MM.1S (cell line): ENCODE data around the gene FOXN1.

Experiments
- DNase-seq: peaks from one replicate; pipeline ENCODE4 v3.0.0-alpha.2; 2015
- H2AFZ ChIP-seq: fragments of 300-600 bp; sonication (generic); 2 replicates; pipeline ENCODE4 v1.6.0; 2016; ENCODE audit warnings: antibody characterized with exemption, low read length
- H3F3A ChIP-seq: fragments of 300-600 bp; sonication (generic); 2 replicates; pipeline ENCODE4 v1.6.1; 2016; ENCODE audit warnings: mild to moderate bottlenecking, antibody characterized with exemption, low read length, moderate library complexity, mixed read lengths; ENCODE audit not compliant: insufficient read depth
- H3K27ac ChIP-seq: fragments of 300-600 bp; sonication (generic); 2 replicates; pipeline ENCODE4 v1.5.1; 2016; ENCODE audit warnings: mild to moderate bottlenecking, low read length
- H3K27me3 ChIP-seq: fragments of 300-600 bp; sonication (generic); replicated peaks from 2 replicates; pipeline ENCODE4 v1.6.0; 2016; ENCODE audit warnings: low read length; ENCODE audit not compliant: insufficient read depth
- H3K36me3 ChIP-seq: fragments of 300-600 bp; sonication (generic); replicated peaks from 2 replicates; pipeline ENCODE4 v1.6.1; 2016; ENCODE audit warnings: mild to moderate bottlenecking, low read length, mixed read lengths; ENCODE audit not compliant: insufficient read depth
- H3K4me1 ChIP-seq: fragments of 300-600 bp; sonication (generic); 2 replicates; pipeline ENCODE4 v1.6.1; 2016; ENCODE audit warnings: low read length, mixed read lengths
- H3K4me2 ChIP-seq: fragments of 300-600 bp; sonication (generic); 2 replicates; pipeline ENCODE4 v1.6.0; 2016; ENCODE audit warnings: low read depth, low read length
- H3K4me3 ChIP-seq: fragments of 300-600 bp; sonication (generic); 2 replicates; pipeline ENCODE4 v1.5.1; 2016; ENCODE audit warnings: low read length, mixed read lengths
- H3K79me2 ChIP-seq: fragments of 300-600 bp; sonication (generic); 2 replicates; pipeline ENCODE4 v1.6.1; 2016; ENCODE audit warnings: mixed run types, low read length, mixed read lengths
- H3K9ac ChIP-seq: fragments of 300-600 bp; sonication (generic); 2 replicates; pipeline ENCODE4 v1.6.1; 2016; ENCODE audit warnings: low read length, mixed read lengths
- H3K9me2 ChIP-seq: fragments of 300-600 bp; sonication (generic); replicated peaks from 2 replicates; pipeline ENCODE4 v1.6.1; 2016; ENCODE audit warnings: mild to moderate bottlenecking, low read length, mixed read lengths; ENCODE audit not compliant: insufficient read depth
- H3K9me3 ChIP-seq: fragments of 300-600 bp; sonication (generic); replicated peaks from 2 replicates; pipeline ENCODE4 v1.6.1; 2016; ENCODE audit warnings: mild to moderate bottlenecking, low read length, mixed read lengths; ENCODE audit not compliant: insufficient read depth
- H4K20me1 ChIP-seq: fragments of 300-600 bp; sonication (generic); 2 replicates; pipeline ENCODE4 v1.6.1; 2016; ENCODE audit warnings: mild to moderate bottlenecking, low read length, moderate library complexity, mixed read lengths; ENCODE audit not compliant: insufficient read depth
- CTCF ChIP-seq: fragments of 300-600 bp; sonication (generic); IDR thresholded peaks from 2 replicates; pipeline ENCODE4 v1.5.1; 2016; ENCODE audit warnings: antibody characterized with exemption, low read length, mixed read lengths
- EZH2 ChIP-seq: fragments of 300-600 bp; sonication (generic); optimal IDR thresholded peaks from 2 replicates; pipeline ENCODE3; 2017; ENCODE audit warnings: low read depth, mild to moderate bottlenecking, antibody characterized with exemption, low read length, mixed read lengths
- EZH2phosphoT487 ChIP-seq: fragments of 300-600 bp; sonication (generic); IDR thresholded peaks from 2 replicates; pipeline ENCODE4 v1.6.1; 2018; ENCODE audit warnings: antibody characterized with exemption, low read length

The FOXN1 gene

GRCh38 chr17:28550858-28551257, 44.7 kb downstream of the FOXN1 start:
- Histone ChIP-seq H3K79me2 (no peaks in the 10 kb centered on the region), H3K9ac (no peak overlapping the region), H3K4me3 (no peak overlapping the region), H2AFZ (no peak overlapping the region), H3F3A (no peaks in the 10 kb centered on the region; the same call in 1 of the 2 replicates), H3K36me3 (no peaks in the 10 kb centered on the region), H3K9me3 (no peaks in the 10 kb centered on the region), H3K9me2 (no peaks in the 10 kb centered on the region), H3K27ac (no peak overlapping the region), H3K4me1 (peaks cover 3% of the 10 kb centered on the region; the same call in 1 of the 2 replicates), H3K4me2 (no peak overlapping the region), H3K27me3 (0 out of 2 replicates have a peak, but pooled peaks cover 5% of the 10 kb centered on the region), H4K20me1 (no peaks in the 10 kb centered on the region)
- TF ChIP-seq EZH2 (no peak), CTCF (no peak), EZH2phosphoT487 (no peak)
- DNase-seq, result no peak

DNA sequence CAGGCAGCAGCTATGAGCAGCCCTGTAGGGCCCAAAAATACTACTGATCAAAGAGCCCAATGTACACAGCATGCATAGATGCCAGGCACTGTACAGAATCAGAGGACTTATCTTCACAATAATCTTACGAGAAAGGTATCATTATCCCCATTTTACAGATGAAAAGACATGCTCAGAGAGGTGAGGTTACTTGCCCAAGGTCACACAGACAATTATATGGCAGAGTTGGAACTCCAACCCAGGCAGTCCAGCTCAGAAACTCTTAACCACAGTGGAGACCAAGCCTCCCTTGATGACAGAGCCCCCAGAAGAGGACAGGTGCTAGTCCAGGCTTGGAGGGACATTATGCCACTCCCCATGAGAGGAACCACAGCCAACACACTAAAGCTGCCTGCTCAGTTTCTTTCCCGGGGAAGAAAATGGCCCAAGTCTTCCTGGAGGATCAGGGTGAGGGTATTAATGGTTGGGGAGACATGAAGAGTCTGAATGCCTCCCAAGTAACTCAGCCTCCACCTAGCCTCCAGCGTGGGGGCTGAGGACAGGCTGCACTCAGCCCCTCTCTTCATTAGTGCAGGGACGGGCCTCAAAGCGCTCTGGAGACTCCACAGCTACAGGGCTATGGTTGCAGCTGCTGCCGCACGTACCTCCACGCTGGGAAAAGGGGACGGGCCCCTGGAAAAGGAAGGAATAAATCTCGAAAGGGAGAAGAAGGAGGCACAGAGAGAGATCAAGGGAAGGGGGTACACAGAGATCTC, 45.5 kb downstream of the FOXN1 start:
- H3K4me1 ChIP-seq, result peaks cover 3% of the 10 kb centered on the region; the same call in 1 of the 2 replicates
- H3K27ac ChIP-seq, result no peak overlapping the region
- no peaks in the 10 kb centered on the region for H3K9me2 ChIP-seq
- H3K4me2 ChIP-seq, result peak overlapping the region; percentile 88; the same call in 1 of the 2 replicates
- TF ChIP-seq EZH2 (no peak), EZH2phosphoT487 (no peak), CTCF (no peak)
- H3K9me3 ChIP-seq, result no peaks in the 10 kb centered on the region
- no peak for DNase-seq
- no peaks in the 10 kb centered on the region for H3K36me3 ChIP-seq
- no peaks in the 10 kb centered on the region for H4K20me1 ChIP-seq
- 0 out of 2 replicates have a peak, but pooled peaks cover 5% of the 10 kb centered on the region for H3K27me3 ChIP-seq
- H3F3A ChIP-seq, result no peaks in the 10 kb centered on the region; the same call in 1 of the 2 replicates
- no peak overlapping the region for H2AFZ ChIP-seq
- no peak overlapping the region; the same call in 1 of the 2 replicates for H3K9ac ChIP-seq
- H3K79me2 ChIP-seq, result no peaks in the 10 kb centered on the region
- H3K4me3 ChIP-seq, result peak overlapping the region; percentile 81

DNA sequence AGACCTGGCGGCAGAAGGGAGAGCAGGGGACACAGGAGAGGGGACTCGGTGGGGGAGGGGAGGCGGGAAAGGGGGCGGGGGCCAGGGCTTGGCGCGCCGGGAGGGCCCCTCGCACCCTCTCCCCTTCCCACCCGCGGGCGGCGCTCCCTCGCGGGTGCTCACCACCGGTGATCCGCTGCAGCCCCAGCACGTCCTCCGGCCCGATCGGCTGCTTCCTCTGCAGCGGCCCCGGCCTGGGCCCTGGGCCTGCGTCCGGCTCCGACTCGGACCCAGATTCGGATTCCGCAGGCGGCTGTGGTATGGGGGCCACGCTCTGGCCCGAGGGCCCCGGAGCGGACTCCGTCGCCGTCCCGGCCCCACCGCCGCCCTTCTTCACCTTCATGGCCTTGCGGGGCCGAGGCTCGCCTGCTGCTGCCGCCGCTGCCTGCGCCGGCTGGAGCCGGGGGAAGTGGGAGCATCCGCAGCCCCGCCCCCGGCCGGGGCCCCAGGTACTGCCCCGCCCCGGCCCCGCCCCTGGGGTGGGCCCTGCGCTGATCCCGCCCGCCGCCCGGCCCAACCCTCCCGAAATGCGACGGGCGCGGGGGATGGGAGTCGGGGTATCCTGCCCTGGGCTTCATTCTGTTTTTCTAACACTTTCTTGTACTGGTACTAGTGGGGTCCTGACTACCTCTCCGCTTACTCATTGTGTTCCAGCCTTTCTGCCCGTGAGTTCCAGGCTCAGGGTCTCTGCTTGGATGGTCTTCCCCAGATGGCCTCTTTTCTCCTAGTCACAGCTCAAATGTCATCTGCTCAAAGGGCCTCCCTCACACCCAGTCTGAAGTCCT, 46.2 kb downstream of the FOXN1 start, which contains the start of gene UNC119:
Gene UNC119 (minus strand): TSS at position 449 of the 824 bp plus-strand sequence. CDS start 67 bp downstream, at position 382.
- no peaks in the 10 kb centered on the region for H3K9me2 ChIP-seq
- peak within 1 kb of the TSS; percentile 52; the same call in 1 of the 2 replicates for H3K9ac ChIP-seq
- no peaks in the 10 kb centered on the region for H4K20me1 ChIP-seq
- DNase-seq, result peak; percentile 73
- H3K4me1 ChIP-seq, result peaks cover 3% of the 10 kb centered on the region; the same call in 1 of the 2 replicates
- H3K4me2 ChIP-seq, result peak within 1 kb of the TSS; percentile 88
- H3K79me2 ChIP-seq, result no peaks in the 10 kb centered on the region
- H3K27ac ChIP-seq, result no peak within 1 kb of the TSS
- no peaks in the 10 kb centered on the region for H3K9me3 ChIP-seq
- peak within 1 kb of the TSS; percentile 84 for H2AFZ ChIP-seq
- 0 out of 2 replicates have a peak, but pooled peaks cover 5% of the 10 kb centered on the region for H3K27me3 ChIP-seq
- H3K36me3 ChIP-seq, result no peaks in the 10 kb centered on the region
- H3F3A ChIP-seq, result no peaks in the 10 kb centered on the region; the same call in 1 of the 2 replicates
- TF ChIP-seq EZH2, result no peak
- no peak for TF ChIP-seq EZH2phosphoT487
- no peak for TF ChIP-seq CTCF
- H3K4me3 ChIP-seq, result peak within 1 kb of the TSS; percentile 81
